OCI-LY3 (cell line): ENCODE results near the gene IFNAR1.
"Not testable (repeated sequence)": the region's sequence is repeated elsewhere in the genome, so short reads cannot be mapped to it uniquely, and the experiment has no call there.

ENCODE experiments used
- CTCF ChIP-seq: fragments of 200-600, 300-600 bp; sonication (generic); IDR thresholded peaks from 2 replicates; pipeline ENCODE4 v1.5.1; 2014; ENCODE audit warnings: antibody characterized with exemption, low read length, low read depth
- EZH2phosphoT487 ChIP-seq: fragments of 200-600 bp; shearing (Covaris generic); IDR thresholded peaks from 2 replicates; pipeline ENCODE4 v1.6.1; 2018; ENCODE audit warnings: antibody characterized with exemption, mixed run types, low read depth

GRCh38 chr21:33379934-33380333 lies 55.2 kb downstream of the IFNAR1 start:
- not testable (repeated sequence) for TF ChIP-seq CTCF, EZH2phosphoT487
